PFSK-1 (cell line): Measurements from ENCODE around the gene KIF26A.

Source experiments
- FOXP2 ChIP-seq: optimal IDR thresholded peaks from 2 replicates; pipeline ENCODE3; 2011; ENCODE audit warnings: borderline replicate concordance, control low read depth, inconsistent platforms; ENCODE audit not compliant: insufficient read depth; ENCODE audit errors: extremely low read length, extremely low read depth
- POLR2AphosphoS5 ChIP-seq: IDR thresholded peaks from 2 replicates; pipeline ENCODE4 v1.6.1; 2012; ENCODE audit warnings: low read depth, mild to moderate bottlenecking, control low read depth, low read length, moderate library complexity
- SIN3A ChIP-seq: IDR thresholded peaks from 2 replicates; pipeline ENCODE4 v1.6.1; 2012; ENCODE audit warnings: mild to moderate bottlenecking, low read length, moderate library complexity, borderline replicate concordance; ENCODE audit not compliant: insufficient read depth
- TAF1 ChIP-seq: IDR thresholded peaks from 2 replicates; pipeline ENCODE4 v1.6.1; 2012; ENCODE audit warnings: low read length, control low read depth, borderline replicate concordance; ENCODE audit not compliant: insufficient read depth
- TF ChIP-seq, protein P1 (sequence below), 2 experiments: IDR thresholded peaks; 2 replicates each; pipeline versions ENCODE4 v1.6.1 to v1.8.0; 2011 to 2012; ENCODE audit warnings: low read depth in 2 of 2, low read length in 2 of 2, control low read depth in 1 of 2, inconsistent platforms in 1 of 2, mild to moderate bottlenecking in 1 of 2, moderate library complexity in 1 of 2; ENCODE audit not compliant: insufficient read depth in 1 of 2

The KIF26A gene

DNA sequence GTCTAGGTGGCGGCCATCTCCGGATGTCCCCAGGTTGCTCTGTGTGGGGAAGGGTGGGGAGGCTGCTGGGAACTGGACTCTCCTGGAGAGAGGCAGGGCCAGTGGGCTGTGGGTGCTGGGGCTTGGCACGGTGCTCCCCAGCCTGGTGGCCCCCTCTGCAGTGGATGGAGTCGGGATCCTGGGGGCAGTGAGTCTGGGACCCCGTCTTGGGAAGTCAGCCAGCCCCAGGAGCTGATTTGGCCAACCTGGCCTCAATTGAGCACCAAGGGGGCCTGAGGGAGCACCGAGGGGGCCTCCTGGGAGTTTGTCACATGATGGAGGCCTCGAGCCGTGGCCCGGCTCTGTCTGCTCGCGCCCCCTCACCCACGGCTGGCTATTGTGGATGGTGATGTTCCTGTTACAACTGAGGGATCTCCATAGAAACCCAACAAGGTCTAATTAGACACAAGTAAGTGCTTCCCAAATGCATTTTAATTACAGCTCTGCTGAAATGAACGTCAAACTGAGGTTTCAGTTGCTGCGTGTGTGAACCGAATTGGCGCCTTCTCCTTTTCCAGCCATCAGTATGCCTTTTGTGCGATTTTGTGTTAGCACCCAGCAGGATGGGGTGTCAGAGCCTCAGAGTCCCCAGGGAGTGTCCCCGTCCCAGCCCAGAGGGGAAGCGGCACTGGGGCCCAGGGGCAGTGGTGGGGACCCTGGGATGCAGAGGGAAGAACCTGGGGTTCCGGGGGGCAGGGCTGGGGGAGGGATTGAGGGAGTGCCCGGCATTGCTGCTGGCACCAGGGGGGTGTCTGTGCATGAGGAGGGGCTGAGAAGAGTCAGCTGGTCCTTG lies 71.8 kb downstream of the KIF26A start:
- TF ChIP-seq FOXP2 = no peak
- TF ChIP-seq, protein P1, sequence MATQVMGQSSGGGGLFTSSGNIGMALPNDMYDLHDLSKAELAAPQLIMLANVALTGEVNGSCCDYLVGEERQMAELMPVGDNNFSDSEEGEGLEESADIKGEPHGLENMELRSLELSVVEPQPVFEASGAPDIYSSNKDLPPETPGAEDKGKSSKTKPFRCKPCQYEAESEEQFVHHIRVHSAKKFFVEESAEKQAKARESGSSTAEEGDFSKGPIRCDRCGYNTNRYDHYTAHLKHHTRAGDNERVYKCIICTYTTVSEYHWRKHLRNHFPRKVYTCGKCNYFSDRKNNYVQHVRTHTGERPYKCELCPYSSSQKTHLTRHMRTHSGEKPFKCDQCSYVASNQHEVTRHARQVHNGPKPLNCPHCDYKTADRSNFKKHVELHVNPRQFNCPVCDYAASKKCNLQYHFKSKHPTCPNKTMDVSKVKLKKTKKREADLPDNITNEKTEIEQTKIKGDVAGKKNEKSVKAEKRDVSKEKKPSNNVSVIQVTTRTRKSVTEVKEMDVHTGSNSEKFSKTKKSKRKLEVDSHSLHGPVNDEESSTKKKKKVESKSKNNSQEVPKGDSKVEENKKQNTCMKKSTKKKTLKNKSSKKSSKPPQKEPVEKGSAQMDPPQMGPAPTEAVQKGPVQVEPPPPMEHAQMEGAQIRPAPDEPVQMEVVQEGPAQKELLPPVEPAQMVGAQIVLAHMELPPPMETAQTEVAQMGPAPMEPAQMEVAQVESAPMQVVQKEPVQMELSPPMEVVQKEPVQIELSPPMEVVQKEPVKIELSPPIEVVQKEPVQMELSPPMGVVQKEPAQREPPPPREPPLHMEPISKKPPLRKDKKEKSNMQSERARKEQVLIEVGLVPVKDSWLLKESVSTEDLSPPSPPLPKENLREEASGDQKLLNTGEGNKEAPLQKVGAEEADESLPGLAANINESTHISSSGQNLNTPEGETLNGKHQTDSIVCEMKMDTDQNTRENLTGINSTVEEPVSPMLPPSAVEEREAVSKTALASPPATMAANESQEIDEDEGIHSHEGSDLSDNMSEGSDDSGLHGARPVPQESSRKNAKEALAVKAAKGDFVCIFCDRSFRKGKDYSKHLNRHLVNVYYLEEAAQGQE (IDR thresholded peaks at IDR 0.05; ENCODE audit: insufficient read depth in 1 of 2, low read depth in 2 of 2, low read length in 2 of 2) = no peak
- no peak for TF ChIP-seq SIN3A
- TF ChIP-seq POLR2AphosphoS5 = no peak
- TF ChIP-seq TAF1 = no peak

DNA sequence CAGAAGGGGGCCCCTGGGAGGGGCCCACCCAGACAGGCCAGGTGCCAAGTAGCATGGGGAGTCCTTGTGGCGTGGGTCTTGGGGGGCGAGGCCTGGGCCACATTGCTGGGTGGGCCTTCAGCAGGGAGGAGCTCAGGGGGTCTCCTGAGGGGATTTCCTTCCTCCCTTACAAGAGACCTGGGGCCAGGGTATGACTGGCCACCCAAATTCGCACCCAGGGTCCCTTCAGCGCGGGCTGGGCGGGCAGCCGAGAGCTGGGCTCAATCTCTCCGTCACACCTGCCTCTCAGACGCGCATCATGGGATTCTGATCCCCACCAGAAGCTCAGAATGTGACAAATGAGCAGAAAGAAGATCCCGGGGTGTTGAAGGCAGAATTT lies 72.4 kb downstream of the KIF26A start:
- TF ChIP-seq TAF1 (no peak), POLR2AphosphoS5 (no peak), FOXP2 (no peak), SIN3A (no peak)
- TF ChIP-seq, protein P1 (IDR thresholded peaks at IDR 0.05; ENCODE audit: insufficient read depth in 1 of 2, low read depth in 2 of 2, low read length in 2 of 2) = no peak

DNA sequence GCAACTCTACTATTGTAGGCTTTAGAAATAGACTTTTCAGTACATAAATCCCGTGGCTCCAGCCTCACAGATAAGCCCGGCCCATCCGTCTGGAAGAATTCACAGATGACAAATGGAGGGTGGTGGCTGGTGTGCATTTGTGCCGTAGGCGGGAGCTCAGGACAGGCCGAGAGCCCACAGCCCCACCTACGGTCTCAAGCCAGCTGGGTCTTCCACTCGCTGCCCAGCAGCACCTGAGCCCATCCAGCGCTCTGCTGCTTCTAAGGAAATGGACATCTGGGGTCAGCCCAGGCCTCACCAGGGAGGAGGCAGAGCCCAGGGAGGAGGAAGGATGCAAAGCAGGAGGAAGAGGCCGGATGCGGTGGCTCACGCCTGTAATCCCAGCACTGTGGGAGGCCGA lies 72.8 kb downstream of the KIF26A start:
- TF ChIP-seq, protein P1 (IDR thresholded peaks at IDR 0.05; ENCODE audit: insufficient read depth in 1 of 2, low read depth in 2 of 2, low read length in 2 of 2) = no peak
- TF ChIP-seq FOXP2 (no peak), TAF1 (no peak), POLR2AphosphoS5 (no peak), SIN3A (no peak)

DNA sequence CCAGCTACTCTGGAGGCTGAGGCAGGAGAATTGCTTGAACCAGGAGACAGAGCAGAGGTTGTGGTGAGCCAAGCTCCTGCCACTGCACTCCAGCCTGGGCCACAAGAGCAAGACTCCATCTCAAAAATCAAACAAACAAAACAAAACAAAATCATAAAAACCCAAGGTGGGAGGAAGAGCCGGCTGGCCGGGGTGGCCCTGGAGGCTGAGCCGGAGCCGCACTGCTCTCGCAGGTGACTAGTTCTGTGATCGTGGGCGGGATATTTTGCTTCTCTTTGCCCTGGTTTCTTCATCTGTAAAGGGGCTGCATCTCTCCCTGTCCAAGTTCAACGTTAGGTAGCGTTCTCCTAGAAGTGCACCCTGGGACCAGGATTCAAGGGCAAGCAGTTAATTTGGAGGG lies 73.4 kb downstream of the KIF26A start:
- TF ChIP-seq FOXP2 = no peak
- no peak for TF ChIP-seq TAF1
- no peak for TF ChIP-seq SIN3A
- no peak for TF ChIP-seq POLR2AphosphoS5
- TF ChIP-seq, protein P1 (IDR thresholded peaks at IDR 0.05; ENCODE audit: insufficient read depth in 1 of 2, low read depth in 2 of 2, low read length in 2 of 2) = no peak
